Activated naive CD4-positive, alpha-beta T cell treated with anti-CD3 and anti-CD28 coated beads, Interleukin-2, amount 50 U/mL, for 24 hours (primary cell): ENCODE results near the gene ATAD2B.

Experiments
- H3K27ac Mint-ChIP-seq: one replicate; pipeline ENCODE4 v1.8.0; 2021; ENCODE audit warnings: mild to moderate bottlenecking, mixed read lengths
- H3K27me3 Mint-ChIP-seq: one replicate; pipeline ENCODE4 v1.8.0; 2021; ENCODE audit warnings: mixed read lengths
- H3K36me3 Mint-ChIP-seq: one replicate; pipeline ENCODE4 v1.8.0; 2021; ENCODE audit warnings: mixed read lengths
- H3K4me1 Mint-ChIP-seq: one replicate; pipeline ENCODE4 v1.8.0; 2021; ENCODE audit warnings: mixed read lengths
- H3K4me3 Mint-ChIP-seq: one replicate; pipeline ENCODE4 v1.8.0; 2021; ENCODE audit warnings: mild to moderate bottlenecking, mixed read lengths
- H3K9me3 Mint-ChIP-seq: one replicate; pipeline ENCODE4 v1.8.0; 2021; ENCODE audit warnings: mixed read lengths

Gene ATAD2B

GRCh38 chr2:23699580-23699925, 227.4 kb downstream of the ATAD2B start:
- Mint-ChIP-seq H3K27ac (no peak overlapping the region), H3K27me3 (no peaks in the 10 kb centered on the region), H3K36me3 (peaks cover 14% of the 10 kb centered on the region)

GRCh38 chr2:23698721-23699579, 228.0 kb downstream of the ATAD2B start:
- no peaks in the 10 kb centered on the region for H3K27me3 Mint-ChIP-seq
- no peak overlapping the region for H3K4me3 Mint-ChIP-seq
- no peak overlapping the region for H3K27ac Mint-ChIP-seq
- peaks cover 14% of the 10 kb centered on the region for H3K36me3 Mint-ChIP-seq
- no peaks in the 10 kb centered on the region for H3K9me3 Mint-ChIP-seq
- H3K4me1 Mint-ChIP-seq, result no peaks in the 10 kb centered on the region

More at GRCh38 chr2:23699580-23699925, 227.4 kb downstream of the ATAD2B start:
- Mint-ChIP-seq H3K4me1 (no peaks in the 10 kb centered on the region), H3K4me3 (no peak overlapping the region), H3K9me3 (no peaks in the 10 kb centered on the region)
